GM19043 (cell line): Measurements from ENCODE around the gene KRT7.

Source experiments
- ATAC-seq: cut with Tn5 transposase; IDR thresholded peaks from one replicate; pipeline ENCODE4 v1.9.1; 2021; ENCODE audit warnings: low read depth; ENCODE audit not compliant: unreplicated experiment

Gene KRT7

GRCh38 chr12:52294803-52295202 is 61.8 kb downstream of the KRT7 start:
- ATAC-seq = no peak

- ATAC-seq = no peak
Observed at GRCh38 chr12:52295663-52296062, 62.6 kb downstream of the KRT7 start.

DNA sequence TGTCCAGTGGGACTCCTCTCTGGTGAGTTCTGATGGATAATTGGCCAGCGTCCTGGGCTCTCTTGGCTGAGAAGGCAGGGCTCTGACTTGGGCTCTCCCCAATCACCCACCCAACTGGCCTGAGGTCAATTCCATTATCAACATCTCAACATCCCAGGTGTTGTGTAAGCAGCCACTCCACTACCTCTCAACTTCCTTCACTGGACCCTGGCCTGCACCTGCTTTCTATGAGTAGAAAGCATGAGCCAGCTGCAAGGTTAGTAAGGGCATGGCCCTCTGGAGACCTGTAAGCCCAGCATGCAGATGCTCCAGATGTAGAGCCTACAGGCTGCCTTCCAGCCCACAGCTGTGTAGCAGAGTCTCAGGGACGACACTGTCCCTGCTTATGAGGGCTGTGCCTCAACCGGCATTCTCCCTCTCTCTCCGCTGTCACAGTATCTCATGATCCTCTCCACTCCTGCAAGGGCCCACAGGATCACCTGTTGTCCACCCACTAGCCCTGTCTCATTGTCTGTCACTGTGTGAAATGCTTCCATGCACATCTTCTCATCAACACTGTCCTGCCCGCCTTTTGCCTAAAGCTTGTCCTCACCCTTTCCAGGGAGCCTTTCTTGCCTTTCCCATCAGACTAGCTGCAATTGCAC is 63.7 kb downstream of the KRT7 start:
- no peak for ATAC-seq
